GM23338 (cell line): ENCODE data around the gene DAAM1.

ENCODE experiments used
- EZH2 ChIP-seq: fragments of 200-600 bp; sonication (generic); IDR thresholded peaks from one replicate; pipeline ENCODE4 v1.8.0; 2017; ENCODE audit warnings: antibody characterized with exemption, mild to moderate bottlenecking, low read depth; ENCODE audit not compliant: unreplicated experiment
- POLR2AphosphoS5 ChIP-seq: IDR thresholded peaks from 2 replicates; pipeline ENCODE4 v1.6.1; 2016; ENCODE audit warnings: antibody characterized with exemption, low read depth
- ZNF114 ChIP-seq: fragments of 250-450 bp; sonication (Bioruptor Pico); IDR thresholded peaks from 2 replicates; pipeline ENCODE4 v1.5.0; 2020; ENCODE audit warnings: mild to moderate bottlenecking, moderate library complexity
- TF ChIP-seq, protein P1 (sequence below), 2 experiments: fragments of 200-600 bp in 1 of 2; sonication (generic) in 1 of 2; conservative IDR thresholded peaks; 2 replicates each; pipeline versions ENCODE4 v1.5.1 to v1.6.1; 2016 to 2017; ENCODE audit warnings: antibody characterized with exemption in 2 of 2, low read depth in 2 of 2, mild to moderate bottlenecking in 2 of 2, moderate library complexity in 1 of 2
- TF ChIP-seq, protein P2 (sequence below): IDR thresholded peaks from one replicate; pipeline ENCODE4 v1.6.1; 2018; ENCODE audit warnings: antibody characterized with exemption; ENCODE audit not compliant: unreplicated experiment
- TF ChIP-seq, protein P3 (sequence below): IDR thresholded peaks from 2 replicates; pipeline ENCODE4 v1.6.1; 2016; ENCODE audit warnings: antibody characterized with exemption

DNA sequence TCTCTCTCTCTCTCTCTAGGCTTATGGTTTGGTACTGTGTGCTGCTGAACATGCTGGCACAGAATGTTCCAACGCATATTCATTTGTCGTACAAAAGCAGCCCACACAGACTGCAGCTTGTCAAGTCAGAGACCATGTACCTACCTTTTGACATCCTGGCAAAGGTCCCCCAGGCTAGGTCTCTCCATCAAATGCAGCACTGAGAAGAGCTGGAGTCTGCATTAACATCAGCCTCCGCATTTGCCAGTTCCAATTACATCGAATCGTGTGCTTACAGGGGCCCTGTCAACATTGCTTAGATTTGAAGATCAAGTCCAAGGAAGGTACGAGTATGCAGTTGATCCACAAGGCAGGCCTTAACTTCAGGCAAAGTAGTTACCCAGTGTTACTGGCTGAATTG is 228.8 kb downstream of the DAAM1 start:
- TF ChIP-seq, protein P1, sequence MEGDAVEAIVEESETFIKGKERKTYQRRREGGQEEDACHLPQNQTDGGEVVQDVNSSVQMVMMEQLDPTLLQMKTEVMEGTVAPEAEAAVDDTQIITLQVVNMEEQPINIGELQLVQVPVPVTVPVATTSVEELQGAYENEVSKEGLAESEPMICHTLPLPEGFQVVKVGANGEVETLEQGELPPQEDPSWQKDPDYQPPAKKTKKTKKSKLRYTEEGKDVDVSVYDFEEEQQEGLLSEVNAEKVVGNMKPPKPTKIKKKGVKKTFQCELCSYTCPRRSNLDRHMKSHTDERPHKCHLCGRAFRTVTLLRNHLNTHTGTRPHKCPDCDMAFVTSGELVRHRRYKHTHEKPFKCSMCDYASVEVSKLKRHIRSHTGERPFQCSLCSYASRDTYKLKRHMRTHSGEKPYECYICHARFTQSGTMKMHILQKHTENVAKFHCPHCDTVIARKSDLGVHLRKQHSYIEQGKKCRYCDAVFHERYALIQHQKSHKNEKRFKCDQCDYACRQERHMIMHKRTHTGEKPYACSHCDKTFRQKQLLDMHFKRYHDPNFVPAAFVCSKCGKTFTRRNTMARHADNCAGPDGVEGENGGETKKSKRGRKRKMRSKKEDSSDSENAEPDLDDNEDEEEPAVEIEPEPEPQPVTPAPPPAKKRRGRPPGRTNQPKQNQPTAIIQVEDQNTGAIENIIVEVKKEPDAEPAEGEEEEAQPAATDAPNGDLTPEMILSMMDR (conservative IDR thresholded peaks at IDR 0.05; ENCODE audit: low read depth in 2 of 2) = no peak
- no peak for TF ChIP-seq POLR2AphosphoS5
- TF ChIP-seq, protein P2, sequence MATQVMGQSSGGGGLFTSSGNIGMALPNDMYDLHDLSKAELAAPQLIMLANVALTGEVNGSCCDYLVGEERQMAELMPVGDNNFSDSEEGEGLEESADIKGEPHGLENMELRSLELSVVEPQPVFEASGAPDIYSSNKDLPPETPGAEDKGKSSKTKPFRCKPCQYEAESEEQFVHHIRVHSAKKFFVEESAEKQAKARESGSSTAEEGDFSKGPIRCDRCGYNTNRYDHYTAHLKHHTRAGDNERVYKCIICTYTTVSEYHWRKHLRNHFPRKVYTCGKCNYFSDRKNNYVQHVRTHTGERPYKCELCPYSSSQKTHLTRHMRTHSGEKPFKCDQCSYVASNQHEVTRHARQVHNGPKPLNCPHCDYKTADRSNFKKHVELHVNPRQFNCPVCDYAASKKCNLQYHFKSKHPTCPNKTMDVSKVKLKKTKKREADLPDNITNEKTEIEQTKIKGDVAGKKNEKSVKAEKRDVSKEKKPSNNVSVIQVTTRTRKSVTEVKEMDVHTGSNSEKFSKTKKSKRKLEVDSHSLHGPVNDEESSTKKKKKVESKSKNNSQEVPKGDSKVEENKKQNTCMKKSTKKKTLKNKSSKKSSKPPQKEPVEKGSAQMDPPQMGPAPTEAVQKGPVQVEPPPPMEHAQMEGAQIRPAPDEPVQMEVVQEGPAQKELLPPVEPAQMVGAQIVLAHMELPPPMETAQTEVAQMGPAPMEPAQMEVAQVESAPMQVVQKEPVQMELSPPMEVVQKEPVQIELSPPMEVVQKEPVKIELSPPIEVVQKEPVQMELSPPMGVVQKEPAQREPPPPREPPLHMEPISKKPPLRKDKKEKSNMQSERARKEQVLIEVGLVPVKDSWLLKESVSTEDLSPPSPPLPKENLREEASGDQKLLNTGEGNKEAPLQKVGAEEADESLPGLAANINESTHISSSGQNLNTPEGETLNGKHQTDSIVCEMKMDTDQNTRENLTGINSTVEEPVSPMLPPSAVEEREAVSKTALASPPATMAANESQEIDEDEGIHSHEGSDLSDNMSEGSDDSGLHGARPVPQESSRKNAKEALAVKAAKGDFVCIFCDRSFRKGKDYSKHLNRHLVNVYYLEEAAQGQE = no peak
- no peak for TF ChIP-seq ZNF114
- TF ChIP-seq, protein P3, sequence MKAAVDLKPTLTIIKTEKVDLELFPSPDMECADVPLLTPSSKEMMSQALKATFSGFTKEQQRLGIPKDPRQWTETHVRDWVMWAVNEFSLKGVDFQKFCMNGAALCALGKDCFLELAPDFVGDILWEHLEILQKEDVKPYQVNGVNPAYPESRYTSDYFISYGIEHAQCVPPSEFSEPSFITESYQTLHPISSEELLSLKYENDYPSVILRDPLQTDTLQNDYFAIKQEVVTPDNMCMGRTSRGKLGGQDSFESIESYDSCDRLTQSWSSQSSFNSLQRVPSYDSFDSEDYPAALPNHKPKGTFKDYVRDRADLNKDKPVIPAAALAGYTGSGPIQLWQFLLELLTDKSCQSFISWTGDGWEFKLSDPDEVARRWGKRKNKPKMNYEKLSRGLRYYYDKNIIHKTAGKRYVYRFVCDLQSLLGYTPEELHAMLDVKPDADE = no peak
- no peak for TF ChIP-seq EZH2
